Stomach (tissue), 19 donors: Measurements from ENCODE around the gene R3HDML. TPM values are rescaled to one million over a fixed set of nuclear protein-coding genes. Genes with fewer than 3 reads are reported as not detected.

Experiments
- DNase-seq, 2 donors: peaks; one replicate each; pipeline versions ENCODE4 v3.0.0 to v3.0.0-alpha.2; 2013 to 2019
- H3K27ac ChIP-seq, 5 donors: fragments of 200-600 bp in 4 of 5; sonication (generic) in 4 of 5; one replicate each; pipeline ENCODE4 v1.5.1; 2013 to 2019; ENCODE audit warnings: mild to moderate bottlenecking in 1 of 5, moderate library complexity in 1 of 5
- H3K27me3 ChIP-seq, 3 donors: fragments of 200-600 bp; sonication (generic); one replicate each; pipeline ENCODE4 v1.5.1; 2017 to 2019; ENCODE audit warnings: mixed run types in 1 of 3
- H3K36me3 ChIP-seq, 4 donors: fragments of 200-600 bp; sonication (generic); 1 replicate in 3 of 4; 2 replicates in 1 of 4; pipeline ENCODE4 v1.5.1; 2016 to 2019
- H3K4me1 ChIP-seq, 4 donors: fragments of 200-600 bp; sonication (generic); one replicate each; pipeline ENCODE4 v1.5.1; 2016 to 2019
- H3K4me3 ChIP-seq, 4 donors: fragments of 200-600 bp; sonication (generic) in 3 of 4; one replicate each; pipeline ENCODE4 v1.5.1; 2016 to 2019; ENCODE audit warnings: mild to moderate bottlenecking in 1 of 4
- H3K9me3 ChIP-seq, 4 donors: fragments of 200-600 bp; sonication (generic); one replicate each; pipeline ENCODE4 v1.5.1; 2016 to 2019
- CTCF ChIP-seq, 7 experiments: fragments of 450-650 bp in 4 of 7; fragments of 200-600 bp in 3 of 7; sonication (generic) in 3 of 7; IDR thresholded peaks; one replicate each; pipeline ENCODE4 v1.5.1; 2016 to 2019; ENCODE audit warnings: antibody characterized with exemption in 7 of 7, control low read depth in 2 of 7, mild to moderate bottlenecking in 1 of 7
- EP300 ChIP-seq: sonication (generic); formaldehyde crosslinking; IDR thresholded peaks from one replicate; pipeline ENCODE4 v1.6.1; 2017; ENCODE audit warnings: antibody characterized with exemption
- POLR2A ChIP-seq, 4 donors: fragments of 450-650 bp; IDR thresholded peaks; one replicate each; pipeline ENCODE4 v1.6.1; 2016; ENCODE audit warnings: antibody characterized with exemption in 4 of 4, control low read depth in 2 of 4, mild to moderate bottlenecking in 1 of 4, moderate library complexity in 1 of 4
- POLR2AphosphoS5 ChIP-seq, 3 donors: sonication (generic); formaldehyde crosslinking; IDR thresholded peaks; one replicate each; pipeline ENCODE4 v1.6.1; 2016; ENCODE audit warnings: antibody characterized with exemption in 3 of 3
- WGBS, 5 donors: extraction: QIAGEN DNeasy Blood & Tissue Kit in 3 of 5; methylation state at CpG; one replicate each; pipeline versions ENCODE4 v1.1.5 to v1.1.7; 2013 to 2018; 5-methylcytosine and 5-hydroxymethylcytosine counted together
- intact Hi-C: fragments of 100-400 bp; cut with DNase I; formaldehyde crosslinking; loops from one replicate; pipeline ENCODE4 v1.15.1; 2023; ENCODE audit warnings: low total_unique reads
- long read RNA-seq, 10 donors: transcript quantifications; one replicate each; lab custom pipeline, GENCODE V29; 2026
- polyA plus RNA-seq, 3 donors: library from polyadenylated mRNA; stranded (reverse); fragments of 200-250 nt; gene quantifications; one replicate each; pipeline ENCODE4 v1.2.3, GENCODE V29; 2013
- total RNA-seq, 5 donors: library from RNA; depleted of rRNA; stranded (reverse); fragments of >200 nt; gene quantifications; one replicate each; pipeline versions ENCODE4 v1.1.0 to v1.2.3, GENCODE V29; 2014 to 2016
- donor health status: healthy with polysubstance abuse.
- donor health status: Bipolar disorder and iron deficiency.
- donor health status: healthy.

Gene R3HDML
- total RNA-seq (not detected), polyA plus RNA-seq (not detected)
- long read RNA-seq, donor 1: 0 reads
- long read RNA-seq, donor 2: 0 reads
- long read RNA-seq, donor 3: 0 reads
- long read RNA-seq, donor 4: 0 reads
- long read RNA-seq, donor 5: 0 reads
- long read RNA-seq, donor 6: 0 reads
- long read RNA-seq, donor 7: 0 reads
- long read RNA-seq, donor 8: 0 reads
- long read RNA-seq, donor 9: 0 reads
- long read RNA-seq, donor 10: 0 reads

DNA sequence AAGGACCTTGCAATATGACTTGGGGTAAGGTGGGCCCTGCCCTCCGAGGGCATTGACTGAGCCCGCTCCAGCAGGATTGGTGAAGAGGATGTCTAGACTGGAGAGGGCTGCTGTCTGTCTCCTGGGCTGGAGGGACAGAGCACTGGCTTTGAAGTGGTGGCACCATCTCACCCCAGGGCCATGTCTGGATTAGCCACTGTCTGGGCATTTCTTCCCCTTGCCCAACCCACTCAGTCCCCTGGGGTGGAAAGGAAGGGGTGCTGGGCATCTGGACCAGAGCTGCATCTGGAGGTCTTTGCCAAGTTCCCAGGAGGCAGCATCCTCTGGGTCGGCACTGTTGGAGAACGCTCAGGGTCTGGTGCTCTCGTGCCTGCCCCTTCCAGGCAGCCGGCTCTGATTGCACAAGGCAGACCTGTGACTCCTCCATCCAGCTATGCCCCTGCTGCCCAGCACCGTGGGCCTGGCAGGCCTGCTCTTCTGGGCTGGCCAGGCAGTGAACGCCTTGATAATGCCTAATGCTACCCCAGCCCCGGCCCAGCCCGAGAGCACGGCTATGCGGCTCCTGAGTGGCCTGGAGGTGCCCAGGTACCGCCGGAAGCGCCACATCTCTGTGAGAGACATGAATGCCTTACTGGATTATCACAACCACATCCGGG, at the start of gene R3HDML:
TSS of gene R3HDML (plus strand) at position 319 of the 656 bp plus-strand sequence. CDS start at position 434, 115 bp downstream.
- DNase-seq: no peak
- H3K4me3 ChIP-seq: no peak within 1 kb of the TSS
- WGBS, 5 donors: 83 to 92% (median 86%) methylated on average over 10 to 16 of the region's 16 CpGs
- intact Hi-C loops: no loop called here
- no peak within 1 kb of the TSS for H3K27ac ChIP-seq
- TF ChIP-seq EP300 (no peak), POLR2A (IDR thresholded peaks at IDR 0.05) (no peak), CTCF (IDR thresholded peaks at IDR 0.05) (no peak), POLR2AphosphoS5 (IDR thresholded peaks at IDR 0.05) (no peak)
- no peaks in the 10 kb centered on the region for H3K4me1 ChIP-seq
- no peaks in the 10 kb centered on the region for H3K36me3 ChIP-seq
- no peaks in the 10 kb centered on the region for H3K9me3 ChIP-seq
- H3K27me3 ChIP-seq: peaks cover 0 to 46% (median 15%) of the 10 kb centered on the region in 3 donors

DNA sequence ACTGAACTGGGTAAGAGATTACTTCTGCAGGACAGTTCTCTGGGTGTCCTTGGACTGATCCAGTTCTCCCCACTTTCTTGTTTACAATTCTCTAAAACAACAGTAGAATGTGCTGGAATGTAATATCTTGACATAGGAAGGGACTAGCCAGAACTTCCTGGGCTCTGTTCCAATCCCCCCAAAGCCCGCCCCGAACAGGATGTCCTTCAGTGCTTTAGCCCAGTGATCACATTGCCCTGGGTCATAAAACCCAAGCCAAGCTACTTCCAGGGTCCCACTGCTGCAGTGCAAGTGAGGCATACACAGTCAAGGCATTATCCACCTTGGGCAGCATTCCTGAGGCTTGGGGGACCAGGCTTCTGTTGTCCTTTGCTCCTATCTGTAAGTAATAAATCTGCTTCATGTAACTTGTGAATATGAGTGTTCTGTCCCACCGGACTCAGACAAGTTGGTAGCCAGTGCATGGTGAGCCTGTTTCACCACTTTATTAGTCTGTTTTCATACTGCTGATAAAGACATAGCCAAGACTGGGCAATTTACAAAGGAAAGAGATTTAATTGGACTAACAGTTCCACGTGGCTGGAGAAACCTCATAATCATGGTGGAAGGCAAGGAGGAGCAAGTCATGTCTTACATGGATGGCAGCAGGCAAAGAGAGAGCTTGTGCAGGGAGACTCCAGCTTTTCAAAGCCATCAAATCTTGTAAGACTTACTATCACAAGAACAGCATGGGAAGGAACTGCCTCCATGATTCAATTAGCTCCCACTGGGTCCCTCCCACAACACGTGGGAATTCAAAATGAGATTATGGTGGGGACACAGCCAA, 49.4 kb upstream of the R3HDML start:
- Histone ChIP-seq H3K9me3 (no peaks in the 10 kb centered on the region), H3K27me3 (no peaks in the 10 kb centered on the region), H3K27ac (no peak overlapping the region), H3K4me3 (no peak overlapping the region), H3K36me3 (peaks cover 0 to 7% (median 0%) of the 10 kb centered on the region in 4 donors), H3K4me1 (no peaks in the 10 kb centered on the region)
- no peak for DNase-seq
- TF ChIP-seq POLR2AphosphoS5 (IDR thresholded peaks at IDR 0.05) (no peak), CTCF (IDR thresholded peaks at IDR 0.05) (no peak), POLR2A (IDR thresholded peaks at IDR 0.05) (no peak), EP300 (no peak)
- intact Hi-C loops: no loop called here
- 57 to 72% (median 68%) methylated on average over 5 of the region's 5 CpGs for WGBS, 5 donors

DNA sequence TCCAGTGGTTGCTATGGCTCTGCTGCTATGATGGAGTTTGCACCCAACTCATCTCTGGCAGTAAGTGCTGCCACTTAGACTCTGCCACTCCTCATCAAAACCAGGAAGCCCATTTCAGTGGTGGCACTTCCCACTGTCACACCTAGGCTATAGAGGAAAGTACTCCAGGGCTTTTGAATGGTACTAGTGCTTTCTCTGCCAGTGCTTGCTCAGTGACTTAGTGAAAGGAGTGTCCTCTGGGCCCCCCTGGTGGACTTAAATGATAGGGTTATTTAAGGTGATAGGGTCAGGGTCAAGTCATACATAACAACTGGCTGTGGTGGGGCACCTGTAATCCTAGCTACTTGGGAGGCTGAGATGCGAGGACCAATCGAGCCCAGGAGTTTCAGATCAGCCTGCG, 48.6 kb upstream of the R3HDML start:
- DNase-seq: no peak
- 88 to 98% (median 94%) methylated on average over 3 of the region's 3 CpGs for WGBS, 5 donors
- Histone ChIP-seq H3K4me1 (no peaks in the 10 kb centered on the region), H3K27me3 (no peaks in the 10 kb centered on the region), H3K36me3 (peaks cover 0 to 7% (median 0%) of the 10 kb centered on the region in 4 donors), H3K27ac (no peak overlapping the region), H3K4me3 (no peak overlapping the region), H3K9me3 (no peaks in the 10 kb centered on the region)
- TF ChIP-seq CTCF (IDR thresholded peaks at IDR 0.05): no peak
- TF ChIP-seq POLR2A (IDR thresholded peaks at IDR 0.05): no peak
- no peak for TF ChIP-seq EP300
- intact Hi-C loops: no loop called here

DNA sequence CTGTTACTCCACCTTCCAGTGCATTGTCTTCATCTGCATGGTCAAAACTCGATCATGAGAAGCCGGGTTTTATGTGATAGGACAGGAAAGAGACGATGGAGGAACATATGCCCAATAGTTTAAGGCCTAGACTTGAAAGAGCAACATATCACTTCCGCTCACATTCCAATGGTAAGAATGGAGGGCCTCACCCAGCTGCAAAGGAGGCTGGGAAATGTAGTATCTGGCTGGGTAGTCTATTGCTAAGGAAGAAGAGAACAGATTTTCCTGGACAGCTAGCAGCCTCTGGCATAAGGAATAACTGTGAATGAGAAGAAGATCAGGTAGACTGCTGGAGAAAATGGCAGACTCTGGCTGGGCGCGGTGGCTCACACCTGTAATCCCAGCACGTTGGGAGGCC, 45.1 kb upstream of the R3HDML start:
- no peak for TF ChIP-seq EP300
- no peak for TF ChIP-seq POLR2AphosphoS5 (IDR thresholded peaks at IDR 0.05)
- TF ChIP-seq POLR2A (IDR thresholded peaks at IDR 0.05): no peak
- TF ChIP-seq CTCF (IDR thresholded peaks at IDR 0.05): no peak
- WGBS, 5 donors: 90 to 93% (median 93%) methylated on average over 7 of the region's 7 CpGs
- DNase-seq: no peak
- peaks cover 0 to 7% (median 0%) of the 10 kb centered on the region in 4 donors for H3K36me3 ChIP-seq
- no peaks in the 10 kb centered on the region for H3K9me3 ChIP-seq
- no peak overlapping the region for H3K27ac ChIP-seq
- H3K27me3 ChIP-seq: no peaks in the 10 kb centered on the region
- intact Hi-C loops: no loop called here
- no peaks in the 10 kb centered on the region for H3K4me1 ChIP-seq
- H3K4me3 ChIP-seq: no peak overlapping the region
